T47D (cell line): ENCODE data around the gene TMED8.

Experiments
- DNase-seq, 2 experiments: peaks; one replicate each; pipeline versions ENCODE4 v3.0.0 to v3.0.0-alpha.2; 2011 to 2012; ENCODE audit warnings: low read depth in 1 of 2, low spot score in 1 of 2
- JUND ChIP-seq: IDR thresholded peaks from 2 replicates; pipeline ENCODE4 v1.6.1; 2012; ENCODE audit warnings: low read depth
- in situ Hi-C: cut with HindIII; loops from 2 replicates; pipeline ENCODE4 v1.10.0; 2016; ENCODE audit warnings: low sequenced_read_pairs, low pct_unique_long_range_greater_than_20kb

Gene TMED8

DNA sequence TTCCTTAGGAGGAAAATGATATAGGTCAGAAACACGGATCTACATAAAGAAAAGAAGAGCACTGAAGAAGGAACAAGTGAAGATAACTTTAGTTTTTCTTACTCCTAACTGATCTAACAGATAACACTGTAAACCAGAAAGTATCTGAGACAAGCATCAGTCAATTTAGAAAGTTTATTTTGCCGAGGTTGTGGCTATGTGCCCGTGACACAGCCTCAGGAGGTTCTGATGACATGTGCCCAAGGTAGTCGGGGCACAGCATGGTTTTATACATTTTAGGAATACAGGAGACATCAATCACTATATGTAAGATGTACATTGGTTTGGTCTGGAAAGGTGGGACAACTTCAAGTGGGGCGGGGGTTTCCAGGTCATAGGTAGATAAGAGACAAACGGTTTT, 23.3 kb upstream of the TMED8 start:
- in situ Hi-C loops, result no loop called here
- peak; percentile 54; the same call in 1 of the 2 replicates for TF ChIP-seq JUND
- DNase-seq, result peak in 1 of 2 experiments; percentile 77

GRCh38 chr14:77390188-77390587, 13.3 kb upstream of the TMED8 start:
- no peak for TF ChIP-seq JUND
- in situ Hi-C loops, result no loop called here
- DNase-seq, result no peak

GRCh38 chr14:77378701-77379100, 1.8 kb upstream of the TMED8 start:
- no peak for TF ChIP-seq JUND
- DNase-seq, result no peak
- in situ Hi-C loops, result no loop called here

DNA sequence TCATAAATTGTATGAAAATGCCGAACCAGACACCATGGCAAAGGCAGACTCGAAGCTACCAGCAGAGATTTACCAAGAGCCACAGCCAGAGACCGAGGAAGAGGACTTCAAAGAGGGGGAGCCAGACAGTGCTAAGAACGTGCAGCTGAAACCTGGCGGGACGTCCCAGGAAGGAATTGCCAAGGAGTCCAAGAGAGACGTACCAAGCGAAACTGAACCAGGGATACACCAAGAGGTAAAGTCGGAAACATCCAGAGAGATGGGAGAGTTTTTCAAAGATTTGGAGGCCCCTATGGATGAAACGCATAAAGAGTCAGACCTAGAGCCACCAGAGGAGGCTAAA, 579 bp upstream of the TMED8 start:
- DNase-seq, result no peak
- no peak for TF ChIP-seq JUND
- in situ Hi-C loops, result no loop called here

DNA sequence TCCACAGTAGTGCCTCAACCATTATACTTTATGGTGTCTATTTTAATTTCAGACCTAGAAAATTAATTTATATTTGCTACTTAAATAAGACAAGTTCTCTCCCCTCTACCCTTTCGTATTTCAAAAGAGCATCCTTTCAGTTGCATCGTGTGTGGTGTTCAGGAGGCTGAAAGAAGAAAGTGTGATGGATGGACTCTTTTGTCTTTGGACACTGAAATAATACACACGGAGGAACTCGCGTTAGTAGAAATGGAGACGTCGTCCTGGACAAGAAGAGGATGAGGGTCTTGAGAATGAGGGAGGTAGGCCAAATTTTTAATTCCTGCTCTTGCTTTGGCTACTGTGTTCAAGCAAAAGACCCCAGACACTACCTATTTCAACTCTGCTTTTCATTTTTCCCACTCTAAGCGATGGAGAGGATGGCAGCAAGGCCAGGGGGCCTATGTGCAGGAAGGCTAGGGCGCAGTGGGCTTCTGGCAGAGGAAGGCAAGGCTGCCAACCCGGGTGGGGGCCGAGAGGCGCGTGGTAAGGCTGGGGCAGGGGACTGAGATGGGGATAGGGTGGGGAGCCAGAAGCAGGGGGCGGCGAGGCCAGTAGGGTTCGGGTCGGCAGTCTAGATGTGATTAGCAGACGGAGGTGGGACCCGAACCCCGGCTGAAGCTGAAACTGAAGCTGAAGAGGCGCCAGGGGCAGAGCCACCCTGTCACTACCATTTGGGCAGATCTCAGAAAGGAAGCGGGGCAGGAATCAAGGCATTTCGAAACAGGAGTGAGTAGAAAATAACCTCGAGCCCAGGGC, 722 bp downstream of the TMED8 start:
- DNase-seq, result peak; percentile 26 to 31
- in situ Hi-C loops, result no loop called here
- TF ChIP-seq JUND, result no peak

DNA sequence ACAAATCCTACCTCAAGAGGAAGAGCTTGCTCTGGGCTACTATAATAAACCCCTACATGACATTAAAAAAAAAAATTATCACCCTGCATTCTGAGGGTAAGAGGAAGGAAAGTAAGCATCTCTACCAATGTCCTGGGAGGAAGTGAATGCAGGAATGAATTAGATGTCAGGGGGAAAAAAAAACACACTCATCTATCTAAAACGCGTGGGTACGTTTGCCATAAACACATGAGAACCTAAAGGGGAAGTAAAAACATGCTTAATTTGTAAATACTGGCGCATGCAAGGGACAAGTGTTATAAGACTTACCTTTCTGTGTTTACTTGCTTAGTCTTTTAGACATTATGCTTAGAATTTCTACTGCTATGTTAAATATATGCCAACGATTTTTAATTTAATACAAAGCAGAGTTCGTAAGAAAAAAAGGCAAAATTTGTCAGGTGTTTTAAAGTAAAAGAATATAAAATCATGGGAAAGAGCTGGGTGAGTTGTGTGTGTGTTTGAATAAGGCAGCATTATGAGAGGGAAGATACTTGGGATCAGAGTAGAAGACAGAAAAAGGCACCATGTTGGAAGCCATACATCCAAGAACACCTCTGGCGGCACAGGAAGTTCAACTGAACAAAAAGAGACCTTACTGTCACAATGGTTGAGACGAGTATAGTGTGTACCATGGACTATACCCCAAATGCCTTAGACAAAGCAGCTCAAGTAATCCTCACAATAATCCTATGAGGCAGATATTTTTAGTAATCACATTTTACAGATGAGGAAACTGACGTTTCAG, 1.5 kb downstream of the TMED8 start:
- TF ChIP-seq JUND, result no peak
- DNase-seq, result no peak
- in situ Hi-C loops, result no loop called here

DNA sequence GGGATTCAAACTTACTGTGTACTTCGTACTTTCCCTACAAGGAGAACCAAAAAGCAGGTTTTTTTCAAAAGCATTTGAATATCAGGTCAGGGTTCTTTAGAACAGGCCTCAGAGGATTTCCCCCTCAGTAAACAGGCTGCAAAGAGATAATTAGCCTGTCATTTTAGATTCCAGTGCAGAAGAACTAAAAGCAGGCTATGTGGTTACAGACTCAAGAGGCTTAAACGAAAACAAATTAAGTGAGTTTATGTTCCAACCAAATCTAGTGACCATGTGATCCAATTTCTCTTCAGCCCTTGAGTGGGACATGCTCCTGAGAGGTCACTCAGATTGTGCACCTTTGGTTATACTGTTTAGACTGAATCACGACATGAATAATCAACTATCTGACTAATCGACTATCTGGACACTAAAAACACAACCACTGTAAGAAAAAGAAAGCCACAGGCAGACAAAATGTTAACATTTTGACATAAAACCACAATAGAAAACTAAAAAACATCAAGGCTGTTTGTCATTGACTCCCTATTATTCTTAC, 4.5 kb downstream of the TMED8 start:
- no peak for TF ChIP-seq JUND
- no peak for DNase-seq
- in situ Hi-C loops, result no loop called here

- no peak for DNase-seq
- in situ Hi-C loops, result no loop called here
- TF ChIP-seq JUND, result no peak
Measured at GRCh38 chr14:77369285-77369684, 7.6 kb downstream of the TMED8 start.

DNA sequence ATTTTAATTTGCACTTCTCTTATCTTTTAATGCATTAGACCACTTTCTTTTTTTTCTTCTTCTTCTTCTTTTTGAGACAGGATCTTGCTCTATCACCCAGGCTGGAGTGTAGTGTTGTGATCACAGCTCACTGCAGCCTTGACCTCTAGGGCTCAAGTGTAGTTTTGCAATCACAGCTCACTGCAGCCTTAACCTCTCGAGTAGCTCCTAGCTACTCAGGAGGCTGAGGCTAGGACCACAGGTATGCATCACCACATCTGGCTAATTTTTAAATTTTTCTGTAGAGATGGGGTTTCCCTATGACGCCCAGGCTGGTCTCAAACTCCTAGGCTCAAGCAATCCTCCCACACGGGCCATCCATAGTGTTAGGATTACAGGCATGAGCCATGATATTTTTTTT, 12.7 kb downstream of the TMED8 start:
- no peak for DNase-seq
- in situ Hi-C loops, result no loop called here
- TF ChIP-seq JUND, result no peak

DNA sequence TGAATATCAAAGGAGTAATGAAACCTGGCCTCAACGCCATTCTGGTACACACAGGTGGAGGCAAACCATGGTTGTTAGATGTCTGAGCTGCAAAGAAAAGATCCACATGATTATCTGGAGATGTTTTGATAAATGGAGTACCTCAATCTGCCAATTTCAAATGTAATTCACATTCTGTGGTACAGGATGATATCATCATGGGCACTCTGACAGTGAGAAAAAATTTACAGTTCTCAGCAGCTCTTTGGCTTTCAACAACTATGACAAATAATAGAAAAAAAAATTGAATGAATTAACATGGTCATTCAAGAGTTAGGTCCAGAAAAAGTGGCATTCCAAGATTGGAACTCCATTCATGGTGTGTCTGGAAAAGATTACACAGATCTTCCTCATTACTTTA, 17.3 kb downstream of the TMED8 start:
- no peak for TF ChIP-seq JUND
- DNase-seq, result no peak
- in situ Hi-C loops, result no loop called here

GRCh38 chr14:77356899-77357298, 20.0 kb downstream of the TMED8 start:
- TF ChIP-seq JUND, result no peak
- in situ Hi-C loops, result no loop called here
- DNase-seq, result no peak

GRCh38 chr14:77355811-77356210, 21.1 kb downstream of the TMED8 start:
- TF ChIP-seq JUND, result no peak
- in situ Hi-C loops, result no loop called here
- no peak for DNase-seq

DNA sequence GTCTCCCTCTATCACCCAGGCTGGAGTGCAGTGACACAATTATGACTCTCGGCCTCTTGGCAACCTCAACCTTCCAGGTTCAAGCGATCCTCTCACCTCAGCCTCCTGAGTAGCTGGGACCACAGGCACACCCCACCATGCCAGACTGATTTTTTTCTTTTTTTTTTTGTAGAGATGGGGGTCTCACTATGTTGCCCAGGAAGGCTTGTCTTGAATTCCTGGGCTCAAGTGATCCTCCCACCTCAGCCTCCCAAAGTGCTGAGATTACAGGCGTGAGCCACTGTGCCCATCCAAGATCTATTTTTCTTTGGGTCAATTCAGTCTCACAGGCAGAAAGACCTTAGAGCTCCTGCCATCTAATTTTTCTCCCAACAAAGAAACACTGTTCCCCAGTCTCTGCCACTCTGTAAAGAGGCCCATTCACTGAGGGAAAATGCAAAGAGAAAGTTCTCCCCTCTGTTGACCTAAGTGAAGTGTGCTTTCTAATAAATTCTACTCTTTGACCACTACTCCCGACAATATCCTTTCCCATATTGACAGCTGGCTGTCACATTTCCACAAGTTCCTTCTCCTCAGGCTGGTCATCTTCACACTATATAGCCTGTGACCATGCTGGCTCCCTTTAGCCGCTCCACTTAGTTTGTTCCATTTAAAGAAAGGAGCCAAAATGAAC, 23.3 kb downstream of the TMED8 start:
- TF ChIP-seq JUND, result no peak
- in situ Hi-C loops, result no loop called here
- DNase-seq, result no peak
